GM23338 (cell line): Measurements from ENCODE around the gene DIDO1. TPM values are rescaled to one million over a fixed set of nuclear protein-coding genes. Genes with fewer than 3 reads are reported as not detected.

Source experiments
- ATAC-seq: fragments of 200-7000 bp; cut with Tn5 transposase; 3 replicates; pipeline ENCODE4 v1.9.1; 2020
- DNase-seq: peaks from one replicate; pipeline ENCODE4 v3.0.0-alpha.2; 2015; ENCODE audit warnings: low spot score
- H2AFZ ChIP-seq: fragments of 200-600 bp; sonication (generic); 2 replicates; pipeline ENCODE4 v1.8.0; 2016; ENCODE audit warnings: antibody characterized with exemption, mild to moderate bottlenecking, moderate library complexity
- H3F3A ChIP-seq: fragments of 200-600 bp; sonication (generic); replicated peaks from 2 replicates; pipeline ENCODE4 v1.8.0; 2017; ENCODE audit warnings: antibody characterized with exemption, mixed run types, low read depth
- H3K27ac ChIP-seq: fragments of 200-600 bp; sonication (generic); 2 replicates; pipeline ENCODE4 v1.6.1; 2016; ENCODE audit warnings: low read depth
- H3K27me3 ChIP-seq: fragments of 200-600 bp; sonication (generic); 2 replicates; pipeline ENCODE4 v1.8.0; 2016; ENCODE audit warnings: mild to moderate bottlenecking, mixed run types, moderate library complexity; ENCODE audit not compliant: insufficient read depth
- H3K36me3 ChIP-seq: fragments of 200-600 bp; sonication (generic); 2 replicates; pipeline ENCODE4 v1.8.0; 2016; ENCODE audit warnings: mild to moderate bottlenecking; ENCODE audit not compliant: insufficient read depth
- H3K4me1 ChIP-seq: fragments of 200-600 bp; sonication (generic); 2 replicates; pipeline ENCODE4 v1.8.0; 2016; ENCODE audit warnings: mild to moderate bottlenecking, moderate library complexity; ENCODE audit not compliant: insufficient read depth
- H3K4me2 ChIP-seq: fragments of 200-600 bp; sonication (generic); 2 replicates; pipeline ENCODE4 v1.7.1; 2017; ENCODE audit warnings: mixed run types
- H3K4me3 ChIP-seq: fragments of 200-600 bp; sonication (generic); 2 replicates; pipeline ENCODE4 v1.6.1; 2016; ENCODE audit warnings: mixed run types
- H3K79me2 ChIP-seq: fragments of 200-600 bp; sonication (generic); replicated peaks from 2 replicates; pipeline ENCODE4 v1.8.0; 2017; ENCODE audit warnings: mild to moderate bottlenecking; ENCODE audit not compliant: insufficient read depth
- H3K9me2 ChIP-seq: fragments of 200-600 bp; sonication (generic); 2 replicates; pipeline ENCODE4 v1.8.0; 2017; ENCODE audit not compliant: insufficient read depth
- H4K20me1 ChIP-seq: fragments of 200-600 bp; sonication (generic); replicated peaks from 2 replicates; pipeline ENCODE4 v1.8.0; 2017; ENCODE audit warnings: mild to moderate bottlenecking; ENCODE audit not compliant: insufficient read depth
- H3K27ac Mint-ChIP-seq: 2 replicates; pipeline ENCODE4 v1.8.0; 2020; ENCODE audit warnings: inconsistent platforms, mild to moderate bottlenecking, moderate library complexity, mixed read lengths
- H3K27me3 Mint-ChIP-seq: 3 replicates; pipeline ENCODE4 v1.8.0; 2022; ENCODE audit warnings: low read depth, mild to moderate bottlenecking, moderate library complexity, mixed read lengths, inconsistent platforms; ENCODE audit not compliant: insufficient read depth, poor library complexity
- H3K36me3 Mint-ChIP-seq: 3 replicates; pipeline ENCODE4 v1.8.0; 2021; ENCODE audit warnings: low read depth, mild to moderate bottlenecking, inconsistent platforms, moderate library complexity, mixed read lengths
- H3K4me1 Mint-ChIP-seq: 3 replicates; pipeline ENCODE4 v1.8.0; 2020; ENCODE audit warnings: mild to moderate bottlenecking, inconsistent platforms, mixed read lengths
- H3K4me3 Mint-ChIP-seq: 3 replicates; pipeline ENCODE4 v1.8.0; 2021; ENCODE audit warnings: moderate library complexity, mild to moderate bottlenecking, inconsistent platforms, mixed read lengths
- H3K9me3 Mint-ChIP-seq: 3 replicates; pipeline ENCODE4 v1.8.0; 2020; ENCODE audit warnings: moderate library complexity, mild to moderate bottlenecking, inconsistent platforms, mixed read lengths
- CREB1 ChIP-seq: fragments of 250-450 bp; sonication (Bioruptor Pico); IDR thresholded peaks from 2 replicates; pipeline ENCODE4 v1.5.0; 2020; ENCODE audit warnings: low read depth, mild to moderate bottlenecking, moderate library complexity
- EZH2 ChIP-seq: fragments of 200-600 bp; sonication (generic); IDR thresholded peaks from one replicate; pipeline ENCODE4 v1.8.0; 2017; ENCODE audit warnings: antibody characterized with exemption, mild to moderate bottlenecking, low read depth; ENCODE audit not compliant: unreplicated experiment
- EZH2phosphoT487 ChIP-seq: fragments of 200-600 bp; sonication (generic); IDR thresholded peaks from one replicate; pipeline ENCODE4 v1.8.1; 2018; ENCODE audit warnings: antibody characterized with exemption; ENCODE audit not compliant: unreplicated experiment
- JUNB ChIP-seq: IDR thresholded peaks from one replicate; pipeline ENCODE4 v1.6.1; 2016; ENCODE audit warnings: antibody characterized with exemption; ENCODE audit not compliant: unreplicated experiment
- POLR2AphosphoS5 ChIP-seq: IDR thresholded peaks from 2 replicates; pipeline ENCODE4 v1.6.1; 2016; ENCODE audit warnings: antibody characterized with exemption, low read depth
- STAT1 ChIP-seq: IDR thresholded peaks from one replicate; pipeline ENCODE4 v1.6.1; 2016; ENCODE audit warnings: antibody characterized with exemption; ENCODE audit not compliant: unreplicated experiment
- ZNF114 ChIP-seq: fragments of 250-450 bp; sonication (Bioruptor Pico); IDR thresholded peaks from 2 replicates; pipeline ENCODE4 v1.5.0; 2020; ENCODE audit warnings: mild to moderate bottlenecking, moderate library complexity
- ZNF331 ChIP-seq: fragments of 250-450 bp; sonication (Bioruptor Pico); IDR thresholded peaks from 2 replicates; pipeline ENCODE4 v1.5.0; 2020; ENCODE audit warnings: low read depth, mild to moderate bottlenecking, moderate library complexity
- polyA plus RNA-seq: library from polyadenylated mRNA; unstranded; fragments of >200 nt; fragmentation: Nextera tagmentation; extraction: Ambion mirVana; gene quantifications from 2 replicates; pipeline ENCODE4 v1.2.1, GENCODE V29; 2016
- total RNA-seq: library from RNA; depleted of rRNA; stranded (reverse); fragments of >200 nt; shearing (Covaris generic); gene quantifications from 2 replicates; pipeline ENCODE4 v1.2.3, GENCODE V29; 2014
- TF ChIP-seq, protein P1 (sequence below), 2 experiments: fragments of 200-600 bp in 1 of 2; sonication (generic) in 1 of 2; conservative IDR thresholded peaks; 2 replicates each; pipeline versions ENCODE4 v1.5.1 to v1.6.1; 2016 to 2017; ENCODE audit warnings: antibody characterized with exemption in 2 of 2, low read depth in 2 of 2, mild to moderate bottlenecking in 2 of 2, moderate library complexity in 1 of 2
- TF ChIP-seq, protein P2 (sequence below): IDR thresholded peaks from one replicate; pipeline ENCODE4 v1.6.1; 2018; ENCODE audit warnings: antibody characterized with exemption; ENCODE audit not compliant: unreplicated experiment

Gene DIDO1
- total and polyA plus RNA-seq, 2 experiments from 2014 or later, result 72.4 to 162 TPM

DNA sequence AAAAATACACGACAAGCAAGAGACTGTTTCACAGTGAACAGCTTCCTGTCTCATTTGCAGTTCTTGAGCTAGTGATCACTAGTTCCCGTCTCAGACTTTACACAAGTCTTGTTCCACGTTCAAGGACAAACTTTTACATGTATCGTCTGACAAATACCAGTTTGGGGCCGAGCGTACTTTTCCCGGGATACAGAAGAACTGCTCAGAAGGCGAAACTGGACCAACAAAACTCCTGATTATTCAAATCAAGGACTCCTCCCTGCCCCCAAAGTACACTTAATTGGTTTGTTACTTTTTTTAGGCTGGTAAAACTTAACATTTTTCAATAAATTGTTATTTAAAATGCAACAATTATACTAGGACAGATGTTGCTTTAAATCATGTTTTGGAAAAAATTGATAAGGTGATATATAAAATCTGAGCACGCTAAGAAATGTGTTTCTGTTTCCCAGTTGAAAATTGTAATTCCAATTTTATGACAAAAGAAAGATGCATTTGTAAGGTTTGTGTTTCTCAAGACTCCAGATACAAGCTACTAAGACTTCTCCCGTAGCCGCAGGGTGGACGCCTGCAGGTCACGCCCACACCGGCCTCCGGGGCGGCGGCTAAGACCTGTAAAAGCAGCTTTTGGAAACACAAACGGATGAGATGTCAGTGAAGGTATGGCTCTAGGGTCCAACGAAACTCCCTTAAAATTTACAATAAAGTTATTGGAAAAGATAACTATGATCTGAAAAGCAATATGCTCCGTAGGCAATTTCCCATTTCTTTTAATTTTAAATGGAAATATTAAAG lies 47.9 kb downstream of the DIDO1 start (continued):
- TF ChIP-seq STAT1 (no peak), POLR2AphosphoS5 (no peak), EZH2 (no peak), ZNF331 (CRISPR knock-in tag) (no peak), ZNF114 (CRISPR knock-in tag) (no peak), EZH2phosphoT487 (no peak), JUNB (no peak)
- TF ChIP-seq, protein P1, sequence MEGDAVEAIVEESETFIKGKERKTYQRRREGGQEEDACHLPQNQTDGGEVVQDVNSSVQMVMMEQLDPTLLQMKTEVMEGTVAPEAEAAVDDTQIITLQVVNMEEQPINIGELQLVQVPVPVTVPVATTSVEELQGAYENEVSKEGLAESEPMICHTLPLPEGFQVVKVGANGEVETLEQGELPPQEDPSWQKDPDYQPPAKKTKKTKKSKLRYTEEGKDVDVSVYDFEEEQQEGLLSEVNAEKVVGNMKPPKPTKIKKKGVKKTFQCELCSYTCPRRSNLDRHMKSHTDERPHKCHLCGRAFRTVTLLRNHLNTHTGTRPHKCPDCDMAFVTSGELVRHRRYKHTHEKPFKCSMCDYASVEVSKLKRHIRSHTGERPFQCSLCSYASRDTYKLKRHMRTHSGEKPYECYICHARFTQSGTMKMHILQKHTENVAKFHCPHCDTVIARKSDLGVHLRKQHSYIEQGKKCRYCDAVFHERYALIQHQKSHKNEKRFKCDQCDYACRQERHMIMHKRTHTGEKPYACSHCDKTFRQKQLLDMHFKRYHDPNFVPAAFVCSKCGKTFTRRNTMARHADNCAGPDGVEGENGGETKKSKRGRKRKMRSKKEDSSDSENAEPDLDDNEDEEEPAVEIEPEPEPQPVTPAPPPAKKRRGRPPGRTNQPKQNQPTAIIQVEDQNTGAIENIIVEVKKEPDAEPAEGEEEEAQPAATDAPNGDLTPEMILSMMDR (conservative IDR thresholded peaks at IDR 0.05; ENCODE audit: low read depth in 2 of 2), result no peak

DNA sequence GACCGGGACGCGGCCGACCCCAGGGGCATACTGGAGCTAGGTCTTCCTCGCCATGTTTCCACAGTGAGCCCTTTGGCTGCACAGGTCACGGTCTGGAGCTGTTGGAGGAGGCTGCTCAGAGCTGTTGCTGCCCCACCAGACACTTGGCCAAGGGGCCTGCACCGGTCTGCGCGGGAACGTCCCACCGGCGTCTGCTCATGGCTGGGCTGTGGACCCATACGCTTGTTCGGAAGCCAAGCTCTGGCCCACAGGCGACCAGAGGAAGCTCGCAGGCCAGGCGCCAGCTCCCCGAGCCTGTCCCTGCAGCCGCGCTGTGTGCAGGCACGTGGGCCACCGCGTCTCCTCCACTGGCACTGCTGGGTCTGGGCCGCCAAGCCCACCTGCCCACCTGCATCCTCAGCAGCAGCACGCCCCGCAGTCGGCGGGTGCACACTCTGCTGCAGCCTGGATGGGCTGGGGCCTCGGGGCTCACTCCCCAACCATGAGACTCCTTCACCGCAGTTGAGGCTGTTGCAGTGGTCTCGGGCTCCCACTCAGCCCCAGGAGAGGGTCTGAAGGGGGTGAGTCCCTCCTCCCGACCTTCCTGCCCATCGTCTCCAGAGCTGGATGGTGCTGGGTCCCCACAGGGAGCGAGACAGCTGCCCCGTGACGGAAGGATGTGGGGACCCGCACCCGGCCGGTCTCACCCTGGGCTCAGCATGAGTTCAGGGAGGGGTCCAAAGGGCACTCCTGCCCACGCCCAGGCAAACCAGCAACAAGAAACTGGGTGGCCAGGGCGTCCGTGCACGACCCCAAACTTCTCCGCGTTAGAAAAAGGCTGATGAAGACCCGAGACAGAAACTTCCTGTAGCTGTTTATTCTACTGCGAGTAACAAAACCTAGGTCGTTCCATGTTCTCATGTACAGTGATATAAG lies 49.1 kb downstream of the DIDO1 start:
- DNase-seq (no peak), ATAC-seq (peak; percentile 14)
- H3K4me2 ChIP-seq, result no peak overlapping the region
- 0 out of 2 replicates have a peak, but pooled peaks cover 3% of the 10 kb centered on the region for H3K36me3 ChIP-seq
- H4K20me1 ChIP-seq, result no peaks in the 10 kb centered on the region
- Mint-ChIP-seq H3K9me3 (peaks cover 5% of the 10 kb centered on the region), H3K36me3 (peaks cover 12% of the 10 kb centered on the region), H3K27ac (no peak overlapping the region), H3K27me3 (peaks cover 35% of the 10 kb centered on the region), H3K4me1 (peaks cover 36% of the 10 kb centered on the region), H3K4me3 (no peak overlapping the region)
- H3K4me1 ChIP-seq, result peaks cover 21% of the 10 kb centered on the region; the same call in 1 of the 2 replicates
- H3K4me3 ChIP-seq, result no peak overlapping the region
- TF ChIP-seq STAT1 (no peak), EZH2 (no peak)
- no peak overlapping the region for H3K27ac ChIP-seq
- H2AFZ ChIP-seq, result no peak overlapping the region
- H3K79me2 ChIP-seq, result no peaks in the 10 kb centered on the region
- H3F3A ChIP-seq, result peaks cover 35% of the 10 kb centered on the region
- no peaks in the 10 kb centered on the region for H3K9me2 ChIP-seq
- H3K27me3 ChIP-seq, result no peaks in the 10 kb centered on the region

DNA sequence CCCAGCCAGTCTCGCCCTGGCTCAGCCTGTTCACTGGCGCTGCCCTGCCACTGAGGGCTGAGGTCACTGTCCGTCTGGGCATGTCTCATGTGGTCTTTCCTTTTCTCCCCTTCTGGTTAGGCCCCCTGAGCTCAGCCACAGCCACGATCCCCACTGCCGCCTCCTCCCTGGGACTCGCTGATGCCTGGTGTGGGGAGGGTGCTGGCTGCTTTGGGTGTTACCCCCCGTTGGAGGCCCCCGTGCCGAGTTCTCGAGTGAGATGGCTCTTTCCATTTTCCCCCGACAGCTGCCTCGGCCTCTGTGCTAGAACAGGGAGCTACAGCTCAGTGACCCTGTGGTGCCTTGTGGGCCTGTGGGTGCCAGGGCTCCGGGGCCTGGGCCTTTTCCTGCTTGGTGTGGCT lies 49.8 kb downstream of the DIDO1 start:
- TF ChIP-seq EZH2 (no peak), EZH2phosphoT487 (no peak), CREB1 (CRISPR knock-in tag) (no peak), ZNF331 (CRISPR knock-in tag) (no peak), JUNB (no peak), POLR2AphosphoS5 (no peak), ZNF114 (CRISPR knock-in tag) (no peak)
- TF ChIP-seq, protein P2, sequence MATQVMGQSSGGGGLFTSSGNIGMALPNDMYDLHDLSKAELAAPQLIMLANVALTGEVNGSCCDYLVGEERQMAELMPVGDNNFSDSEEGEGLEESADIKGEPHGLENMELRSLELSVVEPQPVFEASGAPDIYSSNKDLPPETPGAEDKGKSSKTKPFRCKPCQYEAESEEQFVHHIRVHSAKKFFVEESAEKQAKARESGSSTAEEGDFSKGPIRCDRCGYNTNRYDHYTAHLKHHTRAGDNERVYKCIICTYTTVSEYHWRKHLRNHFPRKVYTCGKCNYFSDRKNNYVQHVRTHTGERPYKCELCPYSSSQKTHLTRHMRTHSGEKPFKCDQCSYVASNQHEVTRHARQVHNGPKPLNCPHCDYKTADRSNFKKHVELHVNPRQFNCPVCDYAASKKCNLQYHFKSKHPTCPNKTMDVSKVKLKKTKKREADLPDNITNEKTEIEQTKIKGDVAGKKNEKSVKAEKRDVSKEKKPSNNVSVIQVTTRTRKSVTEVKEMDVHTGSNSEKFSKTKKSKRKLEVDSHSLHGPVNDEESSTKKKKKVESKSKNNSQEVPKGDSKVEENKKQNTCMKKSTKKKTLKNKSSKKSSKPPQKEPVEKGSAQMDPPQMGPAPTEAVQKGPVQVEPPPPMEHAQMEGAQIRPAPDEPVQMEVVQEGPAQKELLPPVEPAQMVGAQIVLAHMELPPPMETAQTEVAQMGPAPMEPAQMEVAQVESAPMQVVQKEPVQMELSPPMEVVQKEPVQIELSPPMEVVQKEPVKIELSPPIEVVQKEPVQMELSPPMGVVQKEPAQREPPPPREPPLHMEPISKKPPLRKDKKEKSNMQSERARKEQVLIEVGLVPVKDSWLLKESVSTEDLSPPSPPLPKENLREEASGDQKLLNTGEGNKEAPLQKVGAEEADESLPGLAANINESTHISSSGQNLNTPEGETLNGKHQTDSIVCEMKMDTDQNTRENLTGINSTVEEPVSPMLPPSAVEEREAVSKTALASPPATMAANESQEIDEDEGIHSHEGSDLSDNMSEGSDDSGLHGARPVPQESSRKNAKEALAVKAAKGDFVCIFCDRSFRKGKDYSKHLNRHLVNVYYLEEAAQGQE, result no peak
- Histone ChIP-seq H3K27me3 (no peaks in the 10 kb centered on the region), H3K27ac (no peak overlapping the region), H2AFZ (no peak overlapping the region), H4K20me1 (no peaks in the 10 kb centered on the region), H3K9me2 (no peaks in the 10 kb centered on the region), H3K79me2 (no peaks in the 10 kb centered on the region), H3K36me3 (no peaks in the 10 kb centered on the region), H3K4me2 (no peak overlapping the region), H3K4me1 (peaks cover 21% of the 10 kb centered on the region; the same call in 1 of the 2 replicates), H3K4me3 (no peak overlapping the region), H3F3A (peaks cover 31% of the 10 kb centered on the region)
- ATAC-seq, result no peak
- DNase-seq, result no peak
- peaks cover 5% of the 10 kb centered on the region for H3K9me3 Mint-ChIP-seq
- H3K36me3 Mint-ChIP-seq, result peaks cover 6% of the 10 kb centered on the region
- peaks cover 35% of the 10 kb centered on the region for H3K27me3 Mint-ChIP-seq
- H3K4me3 Mint-ChIP-seq, result no peak overlapping the region
- no peak overlapping the region for H3K27ac Mint-ChIP-seq
- peaks cover 31% of the 10 kb centered on the region for H3K4me1 Mint-ChIP-seq
